Thyroid gland (tissue), 4 donors: Measurements from ENCODE around the gene OSBPL8.

Source experiments
- POLR2A ChIP-seq, 2 donors: fragments of 450-650 bp; IDR thresholded peaks; one replicate each; pipeline ENCODE4 v1.6.1; 2017; ENCODE audit warnings: antibody characterized with exemption in 2 of 2, mild to moderate bottlenecking in 2 of 2, moderate library complexity in 1 of 2
- TF ChIP-seq, protein P1 (sequence below), 6 experiments: fragments of 200-600 bp in 3 of 6; fragments of 450-650 bp in 3 of 6; sonication (generic) in 3 of 6; IDR thresholded peaks; one replicate each; pipeline ENCODE4 v1.5.1; 2016 to 2019; ENCODE audit warnings: antibody characterized with exemption in 6 of 6, mild to moderate bottlenecking in 2 of 6, inconsistent platforms in 1 of 6, moderate library complexity in 1 of 6

DNA sequence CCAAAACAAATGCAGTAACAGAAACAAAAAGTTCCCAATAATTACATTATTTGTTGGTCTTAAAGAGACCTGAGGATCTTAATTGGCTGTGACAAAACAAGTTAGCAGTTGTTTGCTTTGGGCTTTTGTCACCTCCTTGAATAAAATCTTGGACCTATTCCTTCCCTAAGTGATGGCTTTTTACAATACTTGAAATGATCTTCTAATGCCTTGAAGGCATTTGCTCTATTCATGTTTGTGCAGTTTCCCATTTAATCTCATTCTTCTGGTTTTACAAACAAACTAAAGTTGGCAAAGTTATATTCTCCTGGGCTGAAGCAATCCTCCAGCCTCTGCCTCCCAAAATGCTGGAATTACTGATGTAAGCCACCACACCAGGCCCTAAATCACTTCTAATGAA is 98.8 kb downstream of the OSBPL8 start:
- TF ChIP-seq, protein P1, sequence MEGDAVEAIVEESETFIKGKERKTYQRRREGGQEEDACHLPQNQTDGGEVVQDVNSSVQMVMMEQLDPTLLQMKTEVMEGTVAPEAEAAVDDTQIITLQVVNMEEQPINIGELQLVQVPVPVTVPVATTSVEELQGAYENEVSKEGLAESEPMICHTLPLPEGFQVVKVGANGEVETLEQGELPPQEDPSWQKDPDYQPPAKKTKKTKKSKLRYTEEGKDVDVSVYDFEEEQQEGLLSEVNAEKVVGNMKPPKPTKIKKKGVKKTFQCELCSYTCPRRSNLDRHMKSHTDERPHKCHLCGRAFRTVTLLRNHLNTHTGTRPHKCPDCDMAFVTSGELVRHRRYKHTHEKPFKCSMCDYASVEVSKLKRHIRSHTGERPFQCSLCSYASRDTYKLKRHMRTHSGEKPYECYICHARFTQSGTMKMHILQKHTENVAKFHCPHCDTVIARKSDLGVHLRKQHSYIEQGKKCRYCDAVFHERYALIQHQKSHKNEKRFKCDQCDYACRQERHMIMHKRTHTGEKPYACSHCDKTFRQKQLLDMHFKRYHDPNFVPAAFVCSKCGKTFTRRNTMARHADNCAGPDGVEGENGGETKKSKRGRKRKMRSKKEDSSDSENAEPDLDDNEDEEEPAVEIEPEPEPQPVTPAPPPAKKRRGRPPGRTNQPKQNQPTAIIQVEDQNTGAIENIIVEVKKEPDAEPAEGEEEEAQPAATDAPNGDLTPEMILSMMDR (IDR thresholded peaks at IDR 0.05): no peak
- TF ChIP-seq POLR2A (IDR thresholded peaks at IDR 0.05): no peak
